ENCODE results near the gene ALLC.

ALLC gene

GRCh38 chr2:3712831-3713503 lies 55.0 kb downstream of the ALLC start:
- peaks cover 4% of the 10 kb centered on the region for H3K27me3 Mint-ChIP-seq
- H3K4me1 Mint-ChIP-seq = no peaks in the 10 kb centered on the region
- no peak for DNase-seq
- H3K4me3 Mint-ChIP-seq = no peak overlapping the region
- H3K27ac Mint-ChIP-seq = no peak overlapping the region
- no peak for ATAC-seq
- H3K9me3 Mint-ChIP-seq = no peaks in the 10 kb centered on the region
- H3K36me3 Mint-ChIP-seq (ENCODE audit: low read depth) = no peaks in the 10 kb centered on the region

GRCh38 chr2:3718679-3719078 lies 60.7 kb downstream of the ALLC start:
- Mint-ChIP-seq H3K27me3 (peaks cover 4% of the 10 kb centered on the region), H3K4me1 (no peaks in the 10 kb centered on the region), H3K9me3 (peaks cover 13% of the 10 kb centered on the region), H3K4me3 (no peak overlapping the region), H3K36me3 (ENCODE audit: low read depth) (no peaks in the 10 kb centered on the region), H3K27ac (no peak overlapping the region)
- DNase-seq (no peak), ATAC-seq (no peak)

GRCh38 chr2:3725002-3725401 lies 67.0 kb downstream of the ALLC start:
- no peak overlapping the region for H3K27ac Mint-ChIP-seq
- peaks cover 13% of the 10 kb centered on the region for H3K9me3 Mint-ChIP-seq
- no peak for DNase-seq
- no peaks in the 10 kb centered on the region for H3K36me3 Mint-ChIP-seq (ENCODE audit: low read depth)
- H3K27me3 Mint-ChIP-seq = peaks cover 14% of the 10 kb centered on the region
- no peak overlapping the region for H3K4me3 Mint-ChIP-seq
- H3K4me1 Mint-ChIP-seq = peaks cover 2% of the 10 kb centered on the region
- no peak for ATAC-seq

GRCh38 chr2:3725458-3726250 lies 67.7 kb downstream of the ALLC start:
- H3K27me3 Mint-ChIP-seq = peaks cover 14% of the 10 kb centered on the region
- no peaks in the 10 kb centered on the region for H3K36me3 Mint-ChIP-seq (ENCODE audit: low read depth)
- no peak overlapping the region for H3K4me3 Mint-ChIP-seq
- H3K27ac Mint-ChIP-seq = no peak overlapping the region
- peaks cover 2% of the 10 kb centered on the region for H3K4me1 Mint-ChIP-seq
- ATAC-seq (peak; percentile 30), DNase-seq (no peak)
- peaks cover 7% of the 10 kb centered on the region for H3K9me3 Mint-ChIP-seq

GRCh38 chr2:3726511-3726910 lies 68.5 kb downstream of the ALLC start:
- Mint-ChIP-seq H3K27ac (no peak overlapping the region), H3K27me3 (peaks cover 14% of the 10 kb centered on the region), H3K4me3 (no peak overlapping the region), H3K36me3 (ENCODE audit: low read depth) (no peaks in the 10 kb centered on the region), H3K4me1 (peaks cover 2% of the 10 kb centered on the region), H3K9me3 (no peaks in the 10 kb centered on the region)
- DNase-seq = no peak
- ATAC-seq = no peak

GRCh38 chr2:3727397-3728045 lies 69.5 kb downstream of the ALLC start:
- H3K27me3 Mint-ChIP-seq = peaks cover 14% of the 10 kb centered on the region
- no peak overlapping the region for H3K4me3 Mint-ChIP-seq
- ATAC-seq (no peak), DNase-seq (no peak)
- H3K27ac Mint-ChIP-seq = no peak overlapping the region
- no peaks in the 10 kb centered on the region for H3K36me3 Mint-ChIP-seq (ENCODE audit: low read depth)
- H3K9me3 Mint-ChIP-seq = no peaks in the 10 kb centered on the region
- peaks cover 2% of the 10 kb centered on the region for H3K4me1 Mint-ChIP-seq

GRCh38 chr2:3728104-3729054 lies 70.4 kb downstream of the ALLC start:
- Mint-ChIP-seq H3K4me3 (no peak overlapping the region), H3K27me3 (peaks cover 10% of the 10 kb centered on the region), H3K36me3 (ENCODE audit: low read depth) (no peaks in the 10 kb centered on the region)

GRCh38 chr2:3729055-3729448 lies 71.1 kb downstream of the ALLC start:
- no peak for ATAC-seq
- no peak overlapping the region for H3K4me3 Mint-ChIP-seq
- peaks cover 2% of the 10 kb centered on the region for H3K4me1 Mint-ChIP-seq

More at GRCh38 chr2:3728104-3729054, 70.4 kb downstream of the ALLC start:
- H3K27ac Mint-ChIP-seq = no peak overlapping the region
- DNase-seq (no peak), ATAC-seq (no peak)
- H3K9me3 Mint-ChIP-seq = no peaks in the 10 kb centered on the region
- H3K4me1 Mint-ChIP-seq = peaks cover 2% of the 10 kb centered on the region

GRCh38 chr2:3729786-3730185 lies 71.8 kb downstream of the ALLC start:
- DNase-seq (no peak), ATAC-seq (no peak)
- peaks cover 10% of the 10 kb centered on the region for H3K27me3 Mint-ChIP-seq
- no peaks in the 10 kb centered on the region for H3K36me3 Mint-ChIP-seq (ENCODE audit: low read depth)
- peaks cover 2% of the 10 kb centered on the region for H3K4me1 Mint-ChIP-seq
- no peak overlapping the region for H3K27ac Mint-ChIP-seq
- no peak overlapping the region for H3K4me3 Mint-ChIP-seq
- no peaks in the 10 kb centered on the region for H3K9me3 Mint-ChIP-seq

More at GRCh38 chr2:3729055-3729448, 71.1 kb downstream of the ALLC start:
- Mint-ChIP-seq H3K36me3 (ENCODE audit: low read depth) (no peaks in the 10 kb centered on the region), H3K27me3 (peaks cover 10% of the 10 kb centered on the region), H3K27ac (no peak overlapping the region), H3K9me3 (no peaks in the 10 kb centered on the region)
- DNase-seq = no peak

- Mint-ChIP-seq H3K27me3 (peaks cover 5% of the 10 kb centered on the region), H3K27ac (no peak overlapping the region), H3K4me1 (peaks cover 2% of the 10 kb centered on the region), H3K36me3 (ENCODE audit: low read depth) (no peaks in the 10 kb centered on the region), H3K9me3 (no peaks in the 10 kb centered on the region), H3K4me3 (no peak overlapping the region)
- DNase-seq (no peak), ATAC-seq (no peak)
Observed at GRCh38 chr2:3730646-3731045, 72.6 kb downstream of the ALLC start.

GRCh38 chr2:3731829-3732228 lies 73.8 kb downstream of the ALLC start:
- H3K27ac Mint-ChIP-seq = no peak overlapping the region
- H3K4me3 Mint-ChIP-seq = no peak overlapping the region
- DNase-seq (no peak), ATAC-seq (no peak)
- peaks cover 2% of the 10 kb centered on the region for H3K4me1 Mint-ChIP-seq
- peaks cover 2% of the 10 kb centered on the region for H3K27me3 Mint-ChIP-seq
- no peaks in the 10 kb centered on the region for H3K36me3 Mint-ChIP-seq (ENCODE audit: low read depth)
- H3K9me3 Mint-ChIP-seq = no peaks in the 10 kb centered on the region

- DNase-seq = no peak
- Mint-ChIP-seq H3K4me1 (no peaks in the 10 kb centered on the region), H3K36me3 (ENCODE audit: low read depth) (no peaks in the 10 kb centered on the region), H3K27me3 (peaks cover 4% of the 10 kb centered on the region), H3K4me3 (no peak overlapping the region), H3K9me3 (no peaks in the 10 kb centered on the region), H3K27ac (no peak overlapping the region)
- ATAC-seq = no peak
Observed at GRCh38 chr2:3736112-3736511, 78.1 kb downstream of the ALLC start.

- no peak overlapping the region for H3K27ac Mint-ChIP-seq
- ATAC-seq = no peak
- H3K4me3 Mint-ChIP-seq = no peak overlapping the region
- H3K27me3 Mint-ChIP-seq = peaks cover 6% of the 10 kb centered on the region
- H3K4me1 Mint-ChIP-seq = no peaks in the 10 kb centered on the region
- DNase-seq = no peak
- no peaks in the 10 kb centered on the region for H3K36me3 Mint-ChIP-seq (ENCODE audit: low read depth)
- H3K9me3 Mint-ChIP-seq = no peaks in the 10 kb centered on the region
Observed at GRCh38 chr2:3737128-3737527, 79.1 kb downstream of the ALLC start.

- Mint-ChIP-seq H3K9me3 (no peaks in the 10 kb centered on the region), H3K27ac (no peak overlapping the region), H3K4me1 (no peaks in the 10 kb centered on the region), H3K36me3 (ENCODE audit: low read depth) (no peaks in the 10 kb centered on the region), H3K27me3 (peaks cover 6% of the 10 kb centered on the region), H3K4me3 (no peak overlapping the region)
- ATAC-seq (no peak), DNase-seq (peak; percentile 10)
Observed at GRCh38 chr2:3738454-3738853, 80.5 kb downstream of the ALLC start.
